Measurements from ENCODE around the gene CYP1A1. TPM values are rescaled to one million over a fixed set of nuclear protein-coding genes. Genes with fewer than 3 reads are reported as not detected.

The CYP1A1 gene
- total RNA-seq, 4 donors from 2014 or later = 0.18 to 1.1 TPM; not detected in 2

GRCh38 chr15:74763416-74763815, 38.1 kb upstream of the CYP1A1 start:
- Histone ChIP-seq H3K9me3 (no peaks in the 10 kb centered on the region), H3K27me3 (peaks cover 0 to 26% (median 0%) of the 10 kb centered on the region in 4 donors), H3K27ac (no peak overlapping the region), H3K36me3 (no peaks in the 10 kb centered on the region), H3K4me3 (no peak overlapping the region), H3K4me1 (peaks cover 0 to 15% (median 0%) of the 10 kb centered on the region in 3 donors)
- intact Hi-C loops (cut with DNase I) = loop anchor here (10.0 kb wide), 1 partner anchor 389 kb away; no protein-coding TSS in a partner anchor
- WGBS, 2 donors = 46 to 63% methylated on average over 5 to 9 of the region's 15 CpGs
- TF ChIP-seq CTCF (IDR thresholded peaks at IDR 0.05) (no peak), POLR2A (IDR thresholded peaks at IDR 0.05) (no peak)
- no peak for DNase-seq

- Histone ChIP-seq H3K36me3 (no peaks in the 10 kb centered on the region), H3K27ac (no peak overlapping the region), H3K27me3 (peaks cover 0 to 19% (median 0%) of the 10 kb centered on the region in 4 donors), H3K9me3 (no peaks in the 10 kb centered on the region), H3K4me3 (no peak overlapping the region), H3K4me1 (peaks cover 0 to 13% (median 0%) of the 10 kb centered on the region in 3 donors)
- TF ChIP-seq CTCF (IDR thresholded peaks at IDR 0.05) (no peak), POLR2A (IDR thresholded peaks at IDR 0.05) (no peak)
- intact Hi-C loops (cut with DNase I) = loop anchor here (10.0 kb wide), 1 partner anchor 388 kb away; no protein-coding TSS in a partner anchor
- DNase-seq = no peak
- no CpG with 5 or more reads among the region's 6 CpGs for WGBS, 2 donors
These were observed 37.4 kb upstream of the CYP1A1 start for GRCh38 chr15:74762791-74763150.

GRCh38 chr15:74758736-74759135, 33.4 kb upstream of the CYP1A1 start:
- TF ChIP-seq CTCF (IDR thresholded peaks at IDR 0.05) (no peak), POLR2A (IDR thresholded peaks at IDR 0.05) (no peak)
- DNase-seq = no peak
- peaks cover 0 to 12% (median 0%) of the 10 kb centered on the region in 3 donors for H3K4me1 ChIP-seq
- H3K27ac ChIP-seq = no peak overlapping the region
- no peaks in the 10 kb centered on the region for H3K9me3 ChIP-seq
- peaks cover 0 to 13% (median 0%) of the 10 kb centered on the region in 4 donors for H3K27me3 ChIP-seq
- H3K36me3 ChIP-seq = no peaks in the 10 kb centered on the region
- no peak overlapping the region for H3K4me3 ChIP-seq
- 87 to 88% methylated on average over 6 to 7 of the region's 8 CpGs for WGBS, 2 donors
- intact Hi-C loops (cut with DNase I) = no loop called here

- H3K36me3 ChIP-seq = no peaks in the 10 kb centered on the region
- intact Hi-C loops (cut with DNase I) = no loop called here
- 82 to 92% methylated on average over 7 to 8 of the region's 20 CpGs for WGBS, 2 donors
- no peak overlapping the region for H3K4me3 ChIP-seq
- TF ChIP-seq CTCF (IDR thresholded peaks at IDR 0.05) = no peak
- no peak for TF ChIP-seq POLR2A (IDR thresholded peaks at IDR 0.05)
- no peaks in the 10 kb centered on the region for H3K27me3 ChIP-seq
- DNase-seq = no peak
- H3K9me3 ChIP-seq = no peaks in the 10 kb centered on the region
- H3K4me1 ChIP-seq = no peaks in the 10 kb centered on the region
- H3K27ac ChIP-seq = no peak overlapping the region
These were observed 29.4 kb upstream of the CYP1A1 start for GRCh38 chr15:74754593-74755215.

GRCh38 chr15:74752531-74752930, 27.2 kb upstream of the CYP1A1 start:
- H3K4me3 ChIP-seq = no peak overlapping the region
- H3K27me3 ChIP-seq = no peaks in the 10 kb centered on the region
- no peak overlapping the region for H3K27ac ChIP-seq
- no peaks in the 10 kb centered on the region for H3K4me1 ChIP-seq
- 27 to 34% methylated on average over 5 of the region's 5 CpGs for WGBS, 2 donors
- H3K9me3 ChIP-seq = no peaks in the 10 kb centered on the region
- intact Hi-C loops (cut with DNase I) = no loop called here
- H3K36me3 ChIP-seq = no peaks in the 10 kb centered on the region
- no peak for DNase-seq
- TF ChIP-seq CTCF (IDR thresholded peaks at IDR 0.05) (no peak), POLR2A (IDR thresholded peaks at IDR 0.05) (no peak)

Data from esophagus squamous epithelium (tissue), 5 donors.